ENCODE results near the gene NDUFAF3.
A peak's percentile ranks its signal among the peaks of the same experiment; 100 is the strongest.

Gene NDUFAF3

GRCh38 chr3:49017971-49018706 lies 3.8 kb upstream of the NDUFAF3 start, which contains the start of gene DALRD3:
DALRD3 (minus strand) TSS chr3:49018580; CDS start chr3:49018564, 16 bp downstream.
- DNase-seq, result peak in 45 of 51 donors; percentile 11 to 80 (median 54)

- DNase-seq, result no peak
Measured at GRCh38 chr3:49018707-49019006, 3.3 kb upstream of the NDUFAF3 start.

GRCh38 chr3:49019941-49020329 lies 2.0 kb upstream of the NDUFAF3 start:
- no peak for DNase-seq

GRCh38 chr3:49020330-49021212 lies 1.4 kb upstream of the NDUFAF3 start:
- peak in 12 of 51 donors; percentile 20 to 67 (median 44) for DNase-seq

- DNase-seq, result peak; percentile 78 to 98 (median 94)
Measured at GRCh38 chr3:49021213-49021812, 608 bp upstream of the NDUFAF3 start.

GRCh38 chr3:49022688-49023171 lies 809 bp downstream of the NDUFAF3 start:
- no peak for DNase-seq

- DNase-seq, result no peak
Measured at GRCh38 chr3:49023775-49024174, 1.9 kb downstream of the NDUFAF3 start.

GRCh38 chr3:49024449-49024848 lies 2.5 kb downstream of the NDUFAF3 start:
- DNase-seq, result no peak

- no peak for DNase-seq
Measured at GRCh38 chr3:49025005-49025792, 3.3 kb downstream of the NDUFAF3 start.

GRCh38 chr3:49025793-49026520 lies 4.0 kb downstream of the NDUFAF3 start:
- DNase-seq, result no peak

GRCh38 chr3:49026536-49026935 lies 4.6 kb downstream of the NDUFAF3 start:
- no peak for DNase-seq

GRCh38 chr3:49027634-49028033 lies 5.7 kb downstream of the NDUFAF3 start:
- DNase-seq, result no peak

GRCh38 chr3:49028298-49028672 lies 6.4 kb downstream of the NDUFAF3 start:
- DNase-seq, result no peak

GRCh38 chr3:49028673-49029562 lies 7.0 kb downstream of the NDUFAF3 start, which contains the start of gene IMPDH2:
IMPDH2 (minus strand) TSS chr3:49029398; CDS start chr3:49029350, 48 bp downstream.
- DNase-seq, result peak; percentile 42 to 96 (median 90)

- DNase-seq, result no peak
Measured at GRCh38 chr3:49029563-49029884, 7.6 kb downstream of the NDUFAF3 start.

GRCh38 chr3:49030321-49030720 lies 8.4 kb downstream of the NDUFAF3 start:
- no peak for DNase-seq

- DNase-seq, result peak in 1 of 51 donors; percentile 13
Measured at GRCh38 chr3:49032646-49033304, 10.9 kb downstream of the NDUFAF3 start.

- DNase-seq, result no peak
Measured at GRCh38 chr3:49034650-49035049, 12.7 kb downstream of the NDUFAF3 start.

- DNase-seq, result no peak
Measured at GRCh38 chr3:49035281-49035680, 13.4 kb downstream of the NDUFAF3 start.

Measured in hypothalamus (tissue), 51 donors.